Stimulated activated CD4-positive, alpha-beta T cell treated with anti-CD3 and anti-CD28 coated beads, Interleukin-1b, Interleukin-23, amount 100 ng/mL, for 4 hours (primary cell): ENCODE measurements around the gene KLHL29.

ENCODE experiments used
- DNase-seq, 2 donors: peaks; one replicate each; pipeline ENCODE4 v3.0.0-alpha.2; 2020; ENCODE audit warnings: low read depth in 2 of 2

Gene KLHL29

DNA sequence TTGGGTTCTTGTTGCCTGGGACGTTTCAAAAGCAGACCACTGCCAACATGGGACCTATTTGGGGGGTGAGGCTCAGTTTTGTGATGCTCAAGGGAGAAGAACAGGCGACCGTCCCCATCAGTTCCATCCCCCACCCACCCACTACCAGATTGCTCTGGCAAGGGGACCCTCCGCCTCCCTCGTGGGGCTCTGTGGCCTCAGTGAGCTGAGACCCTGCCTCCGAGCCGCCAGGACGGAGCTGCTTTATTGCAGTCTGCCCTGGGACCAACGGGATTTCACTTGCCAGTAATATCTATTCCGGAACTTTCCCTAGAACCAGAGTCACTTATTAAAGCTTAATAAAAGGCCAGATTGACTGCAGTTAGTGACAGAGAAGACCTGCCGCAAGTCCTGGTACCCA, 146.3 kb downstream of the KLHL29 start:
- DNase-seq = no peak

DNA sequence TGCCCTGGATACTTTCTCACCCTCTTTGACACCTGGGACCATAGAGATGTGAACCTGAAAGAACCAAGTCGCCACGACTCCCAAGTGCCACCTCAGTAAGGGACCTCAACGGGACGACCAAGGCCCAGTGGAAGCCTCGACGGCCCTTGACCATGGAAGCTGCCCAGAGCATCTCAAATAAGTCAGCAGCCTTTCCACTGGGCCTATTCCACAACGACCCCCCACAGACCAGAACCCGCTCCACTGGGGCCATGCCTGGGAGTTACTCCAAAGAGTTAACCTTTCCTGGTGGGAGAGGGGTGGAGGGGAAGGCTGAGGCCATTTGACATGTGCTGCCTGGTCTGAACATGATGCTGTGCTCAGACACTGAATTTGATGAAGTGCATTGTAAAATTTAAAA, 146.9 kb downstream of the KLHL29 start:
- DNase-seq = no peak

- DNase-seq = peak; percentile 13 to 18
These were observed 147.7 kb downstream of the KLHL29 start for GRCh38 chr2:23532391-23533337.

- no peak for DNase-seq
These were observed 148.3 kb downstream of the KLHL29 start for GRCh38 chr2:23533338-23533695.

DNA sequence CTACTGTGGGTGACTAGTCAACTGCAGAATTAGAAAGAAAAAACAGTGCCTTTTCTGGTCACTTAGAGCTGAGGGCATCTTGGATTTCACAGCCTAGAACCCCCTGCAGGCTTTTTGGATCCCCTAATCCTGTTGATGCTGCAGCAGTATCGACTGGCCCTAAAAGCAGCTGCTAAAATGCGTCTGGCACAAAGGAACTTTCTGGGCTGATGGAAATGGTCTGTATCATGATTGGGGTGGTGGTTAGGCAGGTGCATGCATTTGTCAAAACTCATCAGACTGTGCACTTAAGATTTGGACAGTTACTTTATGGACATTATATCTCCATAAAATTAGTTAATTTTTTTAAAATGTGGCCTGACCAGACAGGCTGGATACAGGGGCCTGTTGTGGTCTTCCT, 149.8 kb downstream of the KLHL29 start:
- no peak for DNase-seq

DNA sequence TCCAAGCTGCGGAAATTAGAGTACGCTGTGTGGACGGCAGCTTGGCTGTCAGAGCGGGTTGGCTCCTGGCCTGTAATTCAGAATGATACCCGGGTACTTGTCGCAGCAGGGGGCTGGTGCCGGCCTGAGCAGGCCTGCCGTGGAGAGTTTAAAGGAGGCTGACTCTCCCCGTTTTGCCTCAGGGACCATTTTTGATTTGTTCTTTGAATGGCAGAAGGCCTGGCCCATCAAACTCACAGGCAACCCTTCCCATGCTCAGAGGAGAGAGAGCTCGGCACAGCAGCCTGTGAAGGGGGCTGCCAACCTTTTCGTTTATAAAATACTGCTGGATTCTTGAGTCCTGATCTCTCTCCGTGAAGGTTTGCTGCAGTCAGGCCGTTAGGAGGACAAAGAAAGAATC, 151.3 kb downstream of the KLHL29 start:
- no peak for DNase-seq

GRCh38 chr2:23537991-23538390, 153.0 kb downstream of the KLHL29 start:
- no peak for DNase-seq

- DNase-seq = no peak
These were observed 153.6 kb downstream of the KLHL29 start for GRCh38 chr2:23538566-23538965.

DNA sequence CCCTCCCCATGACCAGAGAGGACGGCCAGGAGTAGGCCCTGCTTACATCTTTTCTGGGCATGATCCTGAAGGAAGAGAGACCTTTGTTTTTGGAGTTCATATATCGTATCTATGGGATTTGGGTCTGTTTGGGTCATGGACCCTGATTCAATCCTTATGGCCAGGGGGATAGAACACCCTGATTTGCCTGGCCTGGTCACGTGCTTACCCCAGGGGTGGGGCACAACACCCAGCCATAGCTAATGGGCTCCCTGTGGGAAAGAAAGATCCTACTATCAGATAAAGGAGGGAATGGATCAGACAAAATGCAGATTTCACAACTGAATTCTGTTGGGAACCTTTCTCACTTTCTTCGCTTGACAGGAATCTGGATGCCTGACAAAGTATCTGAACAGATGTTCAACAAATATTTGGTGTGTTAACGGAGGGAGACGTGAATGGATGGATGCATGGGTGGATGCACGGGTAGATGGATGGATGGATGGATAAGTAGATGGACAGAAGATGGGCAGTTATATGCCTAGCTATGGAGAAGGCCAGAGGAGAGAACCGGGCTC, 155.9 kb downstream of the KLHL29 start:
- no peak for DNase-seq

- no peak for DNase-seq
These were observed 156.7 kb downstream of the KLHL29 start for GRCh38 chr2:23541503-23542229.

DNA sequence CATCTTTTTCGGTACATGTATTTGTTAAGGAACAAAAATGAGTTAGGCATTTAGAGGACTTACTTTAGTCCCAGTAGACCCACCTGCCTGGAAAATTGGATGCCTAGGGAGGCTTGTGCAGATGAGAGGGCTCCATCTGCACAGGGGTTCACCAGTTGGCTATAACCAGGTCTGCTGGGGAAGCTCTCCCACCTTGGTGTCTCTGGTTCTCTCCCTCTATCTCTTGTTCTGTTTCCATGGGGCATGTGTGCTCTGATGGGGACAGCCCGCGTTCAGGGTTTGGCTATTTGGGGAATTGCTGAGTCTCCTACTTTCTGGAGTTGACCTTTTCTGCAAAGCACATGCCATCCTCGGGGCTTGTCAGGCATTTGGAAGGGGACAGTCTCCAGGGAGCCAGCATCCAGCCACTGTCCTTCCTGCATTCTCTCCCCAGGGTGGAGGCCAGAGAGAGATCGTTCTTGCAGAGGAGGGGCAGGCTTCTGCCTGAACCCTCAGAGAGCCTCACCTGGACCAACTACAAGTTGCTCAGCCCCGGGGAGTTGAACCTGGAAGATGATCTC, 157.3 kb downstream of the KLHL29 start:
- DNase-seq = no peak

GRCh38 chr2:23543302-23543701, 158.3 kb downstream of the KLHL29 start:
- DNase-seq = no peak

DNA sequence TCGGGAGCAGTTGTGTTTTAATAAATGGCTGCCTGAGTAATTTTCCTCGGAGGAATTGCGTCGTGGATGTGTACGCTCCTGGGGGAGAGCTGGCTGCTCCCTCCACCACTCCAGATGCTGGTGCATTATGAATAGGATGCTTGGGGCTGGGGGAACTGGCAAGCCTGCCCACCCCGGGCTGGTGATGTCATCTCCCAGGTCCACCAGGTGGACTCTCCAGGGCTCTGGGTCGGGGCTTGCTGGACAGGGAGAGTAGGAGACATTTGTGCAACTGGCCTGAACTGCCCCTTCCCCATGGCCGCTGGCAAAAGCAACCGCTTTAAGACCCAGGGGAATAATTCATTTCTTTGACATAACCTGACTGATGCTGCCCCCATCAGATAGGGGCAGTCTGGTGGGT, 158.7 kb downstream of the KLHL29 start:
- DNase-seq = no peak

- DNase-seq = no peak
These were observed 159.8 kb downstream of the KLHL29 start for GRCh38 chr2:23544589-23545295.

DNA sequence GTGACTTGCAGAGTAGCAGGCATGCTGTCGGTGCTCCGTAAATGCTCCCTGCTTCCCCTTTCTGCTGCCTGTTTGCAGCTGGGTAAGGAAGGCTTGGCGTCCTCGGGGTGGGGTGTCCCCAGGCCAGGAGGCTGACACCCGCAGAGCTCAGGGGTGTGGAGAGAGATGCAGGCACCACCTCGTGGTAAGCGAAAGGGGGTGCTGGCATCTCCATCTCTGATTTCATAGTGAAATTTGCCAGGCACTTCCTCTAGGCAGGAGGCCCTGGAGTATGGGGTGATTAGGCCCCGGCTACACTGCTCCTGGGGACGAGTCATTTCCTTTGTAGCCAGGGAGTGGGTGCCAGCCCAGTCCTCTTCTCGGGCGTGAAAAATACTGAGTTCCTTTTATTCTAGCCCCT, 160.4 kb downstream of the KLHL29 start:
- no peak for DNase-seq

GRCh38 chr2:23545811-23546210, 160.8 kb downstream of the KLHL29 start:
- no peak for DNase-seq

DNA sequence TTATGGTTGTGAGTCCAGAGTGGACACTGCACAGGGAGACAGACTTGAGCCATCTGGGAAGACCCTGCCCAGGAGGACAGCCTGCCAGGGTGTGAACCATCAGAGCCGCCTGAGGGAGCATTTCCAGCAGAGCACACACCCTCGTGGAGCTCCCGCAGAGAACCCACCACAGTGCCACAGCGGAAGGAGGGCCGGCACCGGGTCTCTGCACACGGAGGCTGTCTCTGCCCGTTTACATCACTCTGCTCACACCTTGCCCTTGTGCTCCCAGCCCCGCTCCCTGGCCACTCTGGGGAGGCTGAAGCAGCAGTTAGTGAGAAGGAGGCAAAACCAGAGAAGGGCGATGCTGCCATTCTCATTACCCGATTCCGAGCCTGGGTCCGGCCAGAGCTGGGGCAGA, 161.9 kb downstream of the KLHL29 start:
- no peak for DNase-seq

- no peak for DNase-seq
These were observed 162.7 kb downstream of the KLHL29 start for GRCh38 chr2:23547725-23548124.

- DNase-seq = no peak
These were observed 163.3 kb downstream of the KLHL29 start for GRCh38 chr2:23548143-23548769.

- DNase-seq = no peak
These were observed 164.1 kb downstream of the KLHL29 start for GRCh38 chr2:23549051-23549450.

- DNase-seq = no peak
These were observed 165.0 kb downstream of the KLHL29 start for GRCh38 chr2:23549821-23550530.
